Smooth muscle cell (in vitro differentiated cells): ENCODE measurements around the gene STBD1. TPM values are rescaled to one million over a fixed set of nuclear protein-coding genes. Genes with fewer than 3 reads are reported as not detected.

Source experiments
- DNase-seq: peaks from one replicate; lab custom pipeline; 2025; ENCODE audit not compliant: unreplicated experiment; lab: John Stamatoyannopoulos, UW
- H2AFZ ChIP-seq: fragments of 200-600 bp; sonication (generic); 2 replicates; pipeline ENCODE4 v1.6.0; 2016; ENCODE audit warnings: antibody characterized with exemption, low read depth, mild to moderate bottlenecking
- H3F3A ChIP-seq: fragments of 200-600 bp; sonication (generic); 2 replicates; pipeline ENCODE4 v1.6.0; 2017; ENCODE audit warnings: antibody characterized with exemption, low read depth
- H3K27ac ChIP-seq: fragments of 200-600 bp; sonication (generic); 2 replicates; pipeline ENCODE4 v1.5.1; 2016; ENCODE audit warnings: low read depth, mild to moderate bottlenecking
- H3K27me3 ChIP-seq: fragments of 200-600 bp; sonication (generic); 2 replicates; pipeline ENCODE4 v1.6.1; 2016; ENCODE audit warnings: low read depth, mild to moderate bottlenecking
- H3K36me3 ChIP-seq: fragments of 200-600 bp; sonication (generic); 2 replicates; pipeline ENCODE4 v1.5.1; 2016; ENCODE audit warnings: low read depth
- H3K4me1 ChIP-seq: fragments of 200-600 bp; sonication (generic); 2 replicates; pipeline ENCODE4 v1.5.1; 2016; ENCODE audit warnings: low read depth
- H3K4me2 ChIP-seq: fragments of 200-600 bp; sonication (generic); 2 replicates; pipeline ENCODE4 v1.6.0; 2016; ENCODE audit warnings: mild to moderate bottlenecking
- H3K4me3 ChIP-seq: fragments of 200-600 bp; sonication (generic); 2 replicates; pipeline ENCODE4 v1.5.1; 2016; ENCODE audit warnings: mild to moderate bottlenecking
- H3K79me2 ChIP-seq: fragments of 200-600 bp; sonication (generic); 2 replicates; pipeline ENCODE4 v1.6.0; 2016; ENCODE audit warnings: low read depth, mild to moderate bottlenecking
- H3K9ac ChIP-seq: fragments of 200-600 bp; sonication (generic); 2 replicates; pipeline ENCODE4 v1.6.0; 2016; ENCODE audit warnings: low read depth
- H3K9me3 ChIP-seq: fragments of 200-600 bp; sonication (generic); replicated peaks from 2 replicates; pipeline ENCODE4 v1.5.1; 2016; ENCODE audit warnings: low read depth
- H4K20me1 ChIP-seq: fragments of 200-600 bp; sonication (generic); 2 replicates; pipeline ENCODE4 v1.6.0; 2016; ENCODE audit warnings: low read depth
- WGBS: methylation state at CpG from one replicate; pipeline ENCODE4 v1.1.7; 2016; ENCODE audit warnings: low lambda C conversion rate; 5-methylcytosine and 5-hydroxymethylcytosine counted together
- polyA plus RNA-seq: library from polyadenylated mRNA; unstranded; fragments of >200 nt; fragmentation: Nextera tagmentation; extraction: Ambion mirVana; gene quantifications from 2 replicates; pipeline ENCODE4 v1.2.1, GENCODE V29; 2016
- total RNA-seq: library from RNA; depleted of rRNA; stranded (reverse); fragments of >200 nt; gene quantifications from 2 replicates; pipeline ENCODE4 v1.2.3, GENCODE V29; 2014
- TF ChIP-seq, protein P1 (sequence below): fragments of 200-600 bp; sonication (generic); IDR thresholded peaks from 2 replicates; pipeline ENCODE4 v1.5.1; 2017; ENCODE audit warnings: borderline replicate concordance, mild to moderate bottlenecking, antibody characterized with exemption; ENCODE audit not compliant: insufficient read depth, poor library complexity, severe bottlenecking

Gene STBD1
- total and polyA plus RNA-seq, 2 experiments from 2014 or later, result 7.5 to 14.3 TPM

DNA sequence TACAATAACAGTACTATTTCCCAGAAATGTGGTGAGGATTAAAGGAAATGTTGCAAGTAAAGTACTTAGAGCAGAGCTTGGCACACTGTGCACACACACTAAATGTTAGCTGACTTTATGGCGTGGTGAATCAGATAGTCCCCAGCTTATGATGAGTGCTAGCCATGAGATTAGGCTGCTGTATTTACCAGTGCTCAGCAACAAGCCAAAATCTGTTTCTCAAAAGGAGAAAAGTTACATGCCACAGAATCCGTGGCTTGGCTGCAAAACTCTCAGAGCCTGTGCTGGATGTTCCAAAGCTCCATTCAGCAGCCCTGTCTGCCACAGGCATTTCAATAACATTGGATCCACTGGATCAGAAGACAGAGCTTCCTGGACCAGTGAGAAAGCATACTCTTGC, 12.8 kb upstream of the STBD1 start:
- Histone ChIP-seq H3K36me3 (no peaks in the 10 kb centered on the region), H3K4me3 (no peak overlapping the region), H2AFZ (no peak overlapping the region), H3K27ac (peak overlapping the region; percentile 50), H3F3A (peaks cover 2% of the 10 kb centered on the region), H3K9ac (no peak overlapping the region), H3K4me2 (no peak overlapping the region), H3K4me1 (no peaks in the 10 kb centered on the region), H3K27me3 (no peaks in the 10 kb centered on the region), H3K9me3 (peaks cover 6% of the 10 kb centered on the region), H4K20me1 (no peaks in the 10 kb centered on the region), H3K79me2 (no peaks in the 10 kb centered on the region)
- no peak for DNase-seq
- 32% methylated on average over 2 of the region's 2 CpGs for WGBS
- TF ChIP-seq, protein P1, sequence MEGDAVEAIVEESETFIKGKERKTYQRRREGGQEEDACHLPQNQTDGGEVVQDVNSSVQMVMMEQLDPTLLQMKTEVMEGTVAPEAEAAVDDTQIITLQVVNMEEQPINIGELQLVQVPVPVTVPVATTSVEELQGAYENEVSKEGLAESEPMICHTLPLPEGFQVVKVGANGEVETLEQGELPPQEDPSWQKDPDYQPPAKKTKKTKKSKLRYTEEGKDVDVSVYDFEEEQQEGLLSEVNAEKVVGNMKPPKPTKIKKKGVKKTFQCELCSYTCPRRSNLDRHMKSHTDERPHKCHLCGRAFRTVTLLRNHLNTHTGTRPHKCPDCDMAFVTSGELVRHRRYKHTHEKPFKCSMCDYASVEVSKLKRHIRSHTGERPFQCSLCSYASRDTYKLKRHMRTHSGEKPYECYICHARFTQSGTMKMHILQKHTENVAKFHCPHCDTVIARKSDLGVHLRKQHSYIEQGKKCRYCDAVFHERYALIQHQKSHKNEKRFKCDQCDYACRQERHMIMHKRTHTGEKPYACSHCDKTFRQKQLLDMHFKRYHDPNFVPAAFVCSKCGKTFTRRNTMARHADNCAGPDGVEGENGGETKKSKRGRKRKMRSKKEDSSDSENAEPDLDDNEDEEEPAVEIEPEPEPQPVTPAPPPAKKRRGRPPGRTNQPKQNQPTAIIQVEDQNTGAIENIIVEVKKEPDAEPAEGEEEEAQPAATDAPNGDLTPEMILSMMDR, result no peak

DNA sequence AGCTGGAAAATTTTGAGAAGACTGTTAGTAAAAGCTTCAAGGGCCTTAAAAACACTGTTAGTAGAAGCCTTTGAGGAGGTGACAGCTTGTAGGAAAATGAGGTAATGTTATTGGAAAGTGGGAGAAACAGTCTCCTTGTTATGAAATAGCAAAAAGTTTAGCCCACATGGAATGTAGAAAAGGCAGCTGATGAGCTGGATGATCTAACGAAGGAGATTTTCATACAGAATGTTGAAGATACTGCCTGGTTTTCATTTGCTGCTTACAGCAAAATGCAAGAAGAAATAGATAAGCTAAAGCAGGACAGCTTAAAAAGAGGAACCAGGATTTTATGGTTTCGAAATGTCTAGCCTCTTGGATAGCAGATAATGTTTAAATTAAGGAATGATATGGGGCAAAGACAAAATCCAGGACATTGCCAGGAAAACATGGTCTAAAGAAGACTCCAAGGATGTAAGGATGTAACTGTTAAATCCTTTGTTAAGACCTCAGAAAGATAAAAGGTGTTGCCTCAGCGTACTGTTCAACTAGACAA, 10.2 kb upstream of the STBD1 start:
- Histone ChIP-seq H4K20me1 (no peaks in the 10 kb centered on the region), H3K79me2 (no peaks in the 10 kb centered on the region), H2AFZ (no peak overlapping the region), H3K4me1 (no peaks in the 10 kb centered on the region), H3K27ac (peak overlapping the region; percentile 71), H3K27me3 (no peaks in the 10 kb centered on the region), H3K9me3 (peaks cover 8% of the 10 kb centered on the region), H3F3A (peaks cover 13% of the 10 kb centered on the region), H3K4me3 (no peak overlapping the region), H3K9ac (no peak overlapping the region), H3K36me3 (no peaks in the 10 kb centered on the region), H3K4me2 (no peak overlapping the region)
- TF ChIP-seq, protein P1, result no peak
- DNase-seq, result no peak
- WGBS, result 47% methylated on average over 3 of the region's 3 CpGs

DNA sequence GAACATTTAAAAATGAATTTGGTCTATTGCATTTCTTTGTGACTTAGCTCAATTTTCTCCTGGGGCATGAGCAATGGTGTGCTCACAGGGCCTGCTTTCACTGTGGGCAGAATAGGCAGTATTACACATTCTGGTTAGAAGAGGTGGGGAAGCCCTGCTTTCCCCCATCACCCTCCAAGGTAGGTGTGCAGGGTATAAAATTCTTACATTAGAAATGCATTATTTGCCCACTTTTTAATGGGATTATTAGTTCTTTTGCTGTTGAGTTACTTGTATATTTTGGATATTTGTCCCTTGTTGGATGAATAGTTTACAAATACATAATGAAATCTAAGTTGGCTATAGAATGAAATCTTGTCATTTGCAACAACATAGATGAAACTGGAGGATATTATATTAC, 8.3 kb upstream of the STBD1 start:
- no peaks in the 10 kb centered on the region for H3K79me2 ChIP-seq
- H3K36me3 ChIP-seq, result no peaks in the 10 kb centered on the region
- TF ChIP-seq, protein P1, result no peak
- no peak overlapping the region for H3K4me2 ChIP-seq
- peaks cover 8% of the 10 kb centered on the region for H3K9me3 ChIP-seq
- H2AFZ ChIP-seq, result no peak overlapping the region
- no peak overlapping the region for H3K4me3 ChIP-seq
- H4K20me1 ChIP-seq, result no peaks in the 10 kb centered on the region
- no peak overlapping the region for H3K9ac ChIP-seq
- no peaks in the 10 kb centered on the region for H3K27me3 ChIP-seq
- no peak for DNase-seq
- H3K27ac ChIP-seq, result no peak overlapping the region
- no peaks in the 10 kb centered on the region for H3K4me1 ChIP-seq
- H3F3A ChIP-seq, result peaks cover 20% of the 10 kb centered on the region

DNA sequence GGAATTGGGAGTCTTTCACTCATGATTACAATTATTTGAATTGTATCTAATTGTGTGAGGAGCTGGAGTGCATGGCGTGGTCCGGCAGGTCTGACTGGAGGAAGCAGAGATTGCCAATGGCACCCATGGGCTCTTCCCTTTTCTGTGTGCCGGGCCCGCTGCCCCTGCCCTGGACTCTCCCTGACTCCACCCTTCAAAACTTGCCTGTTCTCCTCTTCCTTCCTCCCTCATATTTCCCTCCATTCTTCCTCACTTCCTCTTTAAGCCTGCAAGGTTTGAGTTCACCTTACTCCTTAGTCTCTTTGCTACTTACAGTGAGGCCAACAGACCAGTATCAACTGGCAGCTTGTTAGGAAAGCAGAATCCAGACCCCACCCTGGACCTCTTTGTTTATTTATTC, 6.5 kb upstream of the STBD1 start:
- Histone ChIP-seq H3K36me3 (no peaks in the 10 kb centered on the region), H3K79me2 (peaks cover 11% of the 10 kb centered on the region), H3K27ac (peak overlapping the region; percentile 78), H3K4me1 (no peaks in the 10 kb centered on the region), H3K4me3 (no peak overlapping the region), H3F3A (peaks cover 25% of the 10 kb centered on the region), H3K4me2 (no peak overlapping the region), H3K9ac (no peak overlapping the region), H3K27me3 (no peaks in the 10 kb centered on the region), H3K9me3 (peaks cover 8% of the 10 kb centered on the region), H4K20me1 (no peaks in the 10 kb centered on the region), H2AFZ (no peak overlapping the region)
- TF ChIP-seq, protein P1, result no peak
- WGBS, result 98% methylated on average over 4 of the region's 4 CpGs
- DNase-seq, result no peak
